Panc1 (cell line): ENCODE measurements around the gene PSORS1C1.
"Not testable (repeated sequence)": the region's sequence is repeated elsewhere in the genome, so short reads cannot be mapped to it uniquely, and the experiment has no call there.

Source experiments
- POLR2AphosphoS5 ChIP-seq: IDR thresholded peaks from 2 replicates; pipeline ENCODE4 v1.6.1; 2012; ENCODE audit warnings: mild to moderate bottlenecking, low read depth, low read length, moderate library complexity
- SIN3A ChIP-seq: IDR thresholded peaks from 2 replicates; pipeline ENCODE4 v1.6.1; 2012; ENCODE audit warnings: low read depth, mild to moderate bottlenecking, low read length, moderate library complexity, borderline replicate concordance; ENCODE audit not compliant: insufficient read depth
- TCF7L2 ChIP-seq: IDR thresholded peaks from 2 replicates; pipeline ENCODE4 v1.6.1; 2011; ENCODE audit warnings: mild to moderate bottlenecking, low read depth, low read length, inconsistent platforms
- TF ChIP-seq, protein P1 (sequence below): fragments of 450-650 bp; IDR thresholded peaks from 2 replicates; pipeline ENCODE4 v1.5.1; 2017; ENCODE audit warnings: mild to moderate bottlenecking
- TF ChIP-seq, protein P2 (sequence below), 2 experiments: IDR thresholded peaks; 2 replicates each; pipeline ENCODE4 v1.6.1; 2011 to 2012; ENCODE audit warnings: low read depth in 2 of 2, control low read depth in 1 of 2, low read length in 1 of 2, mild to moderate bottlenecking in 1 of 2, moderate library complexity in 1 of 2; ENCODE audit not compliant: insufficient read depth in 1 of 2

DNA sequence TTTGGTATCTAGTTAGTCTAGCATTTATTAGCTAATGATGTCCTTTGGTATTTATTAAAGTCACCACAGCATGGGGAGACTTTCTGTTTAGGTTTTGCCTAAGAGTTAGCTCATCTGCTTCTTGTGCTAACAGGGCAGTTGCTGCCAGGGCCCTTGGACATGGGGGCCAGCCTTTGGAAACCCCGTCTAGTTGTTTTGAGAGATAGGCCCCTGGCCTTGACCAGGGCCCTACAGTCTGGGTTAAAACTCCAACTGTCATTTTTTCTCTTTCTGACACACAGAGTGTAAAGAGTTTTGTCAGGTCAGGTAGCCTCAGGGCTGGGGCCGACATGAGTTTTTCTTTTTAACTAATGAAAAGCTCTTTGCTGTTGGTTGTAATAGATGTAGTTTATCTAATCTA is 68.7 kb downstream of the PSORS1C1 start:
- TF ChIP-seq, protein P1, sequence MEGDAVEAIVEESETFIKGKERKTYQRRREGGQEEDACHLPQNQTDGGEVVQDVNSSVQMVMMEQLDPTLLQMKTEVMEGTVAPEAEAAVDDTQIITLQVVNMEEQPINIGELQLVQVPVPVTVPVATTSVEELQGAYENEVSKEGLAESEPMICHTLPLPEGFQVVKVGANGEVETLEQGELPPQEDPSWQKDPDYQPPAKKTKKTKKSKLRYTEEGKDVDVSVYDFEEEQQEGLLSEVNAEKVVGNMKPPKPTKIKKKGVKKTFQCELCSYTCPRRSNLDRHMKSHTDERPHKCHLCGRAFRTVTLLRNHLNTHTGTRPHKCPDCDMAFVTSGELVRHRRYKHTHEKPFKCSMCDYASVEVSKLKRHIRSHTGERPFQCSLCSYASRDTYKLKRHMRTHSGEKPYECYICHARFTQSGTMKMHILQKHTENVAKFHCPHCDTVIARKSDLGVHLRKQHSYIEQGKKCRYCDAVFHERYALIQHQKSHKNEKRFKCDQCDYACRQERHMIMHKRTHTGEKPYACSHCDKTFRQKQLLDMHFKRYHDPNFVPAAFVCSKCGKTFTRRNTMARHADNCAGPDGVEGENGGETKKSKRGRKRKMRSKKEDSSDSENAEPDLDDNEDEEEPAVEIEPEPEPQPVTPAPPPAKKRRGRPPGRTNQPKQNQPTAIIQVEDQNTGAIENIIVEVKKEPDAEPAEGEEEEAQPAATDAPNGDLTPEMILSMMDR: not testable (repeated sequence)
- TF ChIP-seq, protein P2, sequence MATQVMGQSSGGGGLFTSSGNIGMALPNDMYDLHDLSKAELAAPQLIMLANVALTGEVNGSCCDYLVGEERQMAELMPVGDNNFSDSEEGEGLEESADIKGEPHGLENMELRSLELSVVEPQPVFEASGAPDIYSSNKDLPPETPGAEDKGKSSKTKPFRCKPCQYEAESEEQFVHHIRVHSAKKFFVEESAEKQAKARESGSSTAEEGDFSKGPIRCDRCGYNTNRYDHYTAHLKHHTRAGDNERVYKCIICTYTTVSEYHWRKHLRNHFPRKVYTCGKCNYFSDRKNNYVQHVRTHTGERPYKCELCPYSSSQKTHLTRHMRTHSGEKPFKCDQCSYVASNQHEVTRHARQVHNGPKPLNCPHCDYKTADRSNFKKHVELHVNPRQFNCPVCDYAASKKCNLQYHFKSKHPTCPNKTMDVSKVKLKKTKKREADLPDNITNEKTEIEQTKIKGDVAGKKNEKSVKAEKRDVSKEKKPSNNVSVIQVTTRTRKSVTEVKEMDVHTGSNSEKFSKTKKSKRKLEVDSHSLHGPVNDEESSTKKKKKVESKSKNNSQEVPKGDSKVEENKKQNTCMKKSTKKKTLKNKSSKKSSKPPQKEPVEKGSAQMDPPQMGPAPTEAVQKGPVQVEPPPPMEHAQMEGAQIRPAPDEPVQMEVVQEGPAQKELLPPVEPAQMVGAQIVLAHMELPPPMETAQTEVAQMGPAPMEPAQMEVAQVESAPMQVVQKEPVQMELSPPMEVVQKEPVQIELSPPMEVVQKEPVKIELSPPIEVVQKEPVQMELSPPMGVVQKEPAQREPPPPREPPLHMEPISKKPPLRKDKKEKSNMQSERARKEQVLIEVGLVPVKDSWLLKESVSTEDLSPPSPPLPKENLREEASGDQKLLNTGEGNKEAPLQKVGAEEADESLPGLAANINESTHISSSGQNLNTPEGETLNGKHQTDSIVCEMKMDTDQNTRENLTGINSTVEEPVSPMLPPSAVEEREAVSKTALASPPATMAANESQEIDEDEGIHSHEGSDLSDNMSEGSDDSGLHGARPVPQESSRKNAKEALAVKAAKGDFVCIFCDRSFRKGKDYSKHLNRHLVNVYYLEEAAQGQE (IDR thresholded peaks at IDR 0.05; ENCODE audit: insufficient read depth in 1 of 2, low read depth in 2 of 2, low read length in 1 of 2): not testable (repeated sequence)
- not testable (repeated sequence) for TF ChIP-seq POLR2AphosphoS5, SIN3A, TCF7L2
